Thoracic aorta (tissue), 2 donors: Measurements from ENCODE around the gene TMEM263. TPM values are rescaled to one million over a fixed set of nuclear protein-coding genes. Genes with fewer than 3 reads are reported as not detected.

Source experiments
- ATAC-seq: fragments of 150-250 bp; one replicate; pipeline ENCODE4 v1.8.0; 2017; ENCODE audit warnings: low read depth; ENCODE audit not compliant: insufficient number of reproducible peaks, low FRiP score
- DNase-seq: peaks from one replicate; pipeline ENCODE4 v3.0.0-alpha.2; 2020; ENCODE audit warnings: low spot score
- H3K27ac ChIP-seq, 2 donors: fragments of 200-600 bp; sonication (generic); 1 replicate in 1 of 2; 2 replicates in 1 of 2; pipeline ENCODE4 v1.5.1; 2016; ENCODE audit warnings: mild to moderate bottlenecking in 2 of 2, moderate library complexity in 2 of 2
- H3K27me3 ChIP-seq: fragments of 200-600 bp; sonication (generic); replicated peaks from 2 replicates; pipeline ENCODE4 v1.6.0; 2016; ENCODE audit warnings: mild to moderate bottlenecking; ENCODE audit not compliant: insufficient read depth
- H3K36me3 ChIP-seq: fragments of 200-600 bp; sonication (generic); one replicate; pipeline ENCODE4 v1.5.1; 2016
- H3K4me1 ChIP-seq, 2 donors: fragments of 200-600 bp; sonication (generic); 1 replicate in 1 of 2; 2 replicates in 1 of 2; pipeline versions ENCODE4 v1.5.1 to v1.6.0; 2016; ENCODE audit warnings: low read depth in 2 of 2, mild to moderate bottlenecking in 1 of 2; ENCODE audit not compliant: control insufficient read depth in 1 of 2
- H3K4me3 ChIP-seq: fragments of 200-600 bp; sonication (generic); 2 replicates; pipeline ENCODE4 v1.5.1; 2016; ENCODE audit warnings: mild to moderate bottlenecking
- H3K9me3 ChIP-seq: fragments of 200-600 bp; sonication (generic); 2 replicates; pipeline ENCODE4 v1.5.1; 2016
- total RNA-seq, 2 donors: library from RNA; depleted of rRNA; stranded (reverse); fragments of >200 nt; gene quantifications; one replicate each; pipeline versions ENCODE4 v1.1.0 to v1.2.3, GENCODE V29; 2016
- TF ChIP-seq, protein P1 (sequence below): fragments of 200-600 bp; sonication (generic); IDR thresholded peaks from one replicate; pipeline ENCODE4 v1.5.1; 2019; ENCODE audit warnings: antibody characterized with exemption

The TMEM263 gene
- total RNA-seq, 2 donors from 2014 or later = 32.2 to 57.8 TPM

DNA sequence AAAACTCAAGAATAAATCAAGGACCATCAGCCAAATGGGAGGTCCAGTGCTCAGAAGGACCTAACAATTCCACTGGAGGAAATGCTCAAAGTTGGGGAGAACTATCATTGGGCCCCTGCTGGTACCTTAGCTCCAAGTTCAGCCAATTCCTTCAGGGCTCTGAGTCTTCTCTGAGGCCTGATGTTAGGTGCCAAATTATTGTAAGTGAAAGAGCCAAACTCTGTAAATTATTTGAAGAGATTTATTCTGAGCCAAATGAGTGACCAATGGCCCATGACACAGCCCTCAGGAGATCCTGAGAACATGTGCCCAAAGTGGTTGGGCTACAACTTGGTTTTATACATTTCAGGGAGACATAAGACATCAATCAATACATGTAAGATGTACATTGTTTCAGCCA is 8.2 kb upstream of the TMEM263 start:
- ATAC-seq (no peak), DNase-seq (no peak)
- H3K4me1 ChIP-seq = no peaks in the 10 kb centered on the region
- no peaks in the 10 kb centered on the region for H3K27me3 ChIP-seq
- no peaks in the 10 kb centered on the region for H3K36me3 ChIP-seq
- H3K4me3 ChIP-seq = no peak overlapping the region
- H3K9me3 ChIP-seq = no peaks in the 10 kb centered on the region
- H3K27ac ChIP-seq = no peak overlapping the region
- TF ChIP-seq, protein P1, sequence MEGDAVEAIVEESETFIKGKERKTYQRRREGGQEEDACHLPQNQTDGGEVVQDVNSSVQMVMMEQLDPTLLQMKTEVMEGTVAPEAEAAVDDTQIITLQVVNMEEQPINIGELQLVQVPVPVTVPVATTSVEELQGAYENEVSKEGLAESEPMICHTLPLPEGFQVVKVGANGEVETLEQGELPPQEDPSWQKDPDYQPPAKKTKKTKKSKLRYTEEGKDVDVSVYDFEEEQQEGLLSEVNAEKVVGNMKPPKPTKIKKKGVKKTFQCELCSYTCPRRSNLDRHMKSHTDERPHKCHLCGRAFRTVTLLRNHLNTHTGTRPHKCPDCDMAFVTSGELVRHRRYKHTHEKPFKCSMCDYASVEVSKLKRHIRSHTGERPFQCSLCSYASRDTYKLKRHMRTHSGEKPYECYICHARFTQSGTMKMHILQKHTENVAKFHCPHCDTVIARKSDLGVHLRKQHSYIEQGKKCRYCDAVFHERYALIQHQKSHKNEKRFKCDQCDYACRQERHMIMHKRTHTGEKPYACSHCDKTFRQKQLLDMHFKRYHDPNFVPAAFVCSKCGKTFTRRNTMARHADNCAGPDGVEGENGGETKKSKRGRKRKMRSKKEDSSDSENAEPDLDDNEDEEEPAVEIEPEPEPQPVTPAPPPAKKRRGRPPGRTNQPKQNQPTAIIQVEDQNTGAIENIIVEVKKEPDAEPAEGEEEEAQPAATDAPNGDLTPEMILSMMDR = no peak

DNA sequence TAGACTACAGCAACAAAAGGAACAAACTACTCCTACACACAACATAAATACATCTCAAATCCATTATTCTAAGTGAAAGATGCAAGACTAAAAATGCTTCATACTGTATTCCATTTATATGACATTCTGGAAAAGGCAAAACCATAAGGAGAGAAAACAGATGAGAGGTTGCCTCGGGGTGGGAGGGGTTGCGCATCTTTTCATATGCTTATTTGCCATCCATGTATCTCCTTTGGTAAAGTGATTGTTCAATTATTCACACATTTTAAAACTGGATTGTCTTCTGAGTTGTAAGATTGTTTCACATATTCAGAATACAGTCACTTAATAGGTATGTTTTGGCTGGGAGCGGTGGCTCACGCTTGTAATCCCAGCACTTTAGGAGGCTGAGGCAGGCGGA is 5.1 kb upstream of the TMEM263 start:
- ATAC-seq = no peak
- Histone ChIP-seq H3K36me3 (no peaks in the 10 kb centered on the region), H3K27me3 (no peaks in the 10 kb centered on the region), H3K4me1 (peaks cover 0 to 4% of the 10 kb centered on the region in 2 donors), H3K27ac (no peak overlapping the region), H3K4me3 (no peak overlapping the region), H3K9me3 (no peaks in the 10 kb centered on the region)
- no peak for DNase-seq
- TF ChIP-seq, protein P1 = no peak

DNA sequence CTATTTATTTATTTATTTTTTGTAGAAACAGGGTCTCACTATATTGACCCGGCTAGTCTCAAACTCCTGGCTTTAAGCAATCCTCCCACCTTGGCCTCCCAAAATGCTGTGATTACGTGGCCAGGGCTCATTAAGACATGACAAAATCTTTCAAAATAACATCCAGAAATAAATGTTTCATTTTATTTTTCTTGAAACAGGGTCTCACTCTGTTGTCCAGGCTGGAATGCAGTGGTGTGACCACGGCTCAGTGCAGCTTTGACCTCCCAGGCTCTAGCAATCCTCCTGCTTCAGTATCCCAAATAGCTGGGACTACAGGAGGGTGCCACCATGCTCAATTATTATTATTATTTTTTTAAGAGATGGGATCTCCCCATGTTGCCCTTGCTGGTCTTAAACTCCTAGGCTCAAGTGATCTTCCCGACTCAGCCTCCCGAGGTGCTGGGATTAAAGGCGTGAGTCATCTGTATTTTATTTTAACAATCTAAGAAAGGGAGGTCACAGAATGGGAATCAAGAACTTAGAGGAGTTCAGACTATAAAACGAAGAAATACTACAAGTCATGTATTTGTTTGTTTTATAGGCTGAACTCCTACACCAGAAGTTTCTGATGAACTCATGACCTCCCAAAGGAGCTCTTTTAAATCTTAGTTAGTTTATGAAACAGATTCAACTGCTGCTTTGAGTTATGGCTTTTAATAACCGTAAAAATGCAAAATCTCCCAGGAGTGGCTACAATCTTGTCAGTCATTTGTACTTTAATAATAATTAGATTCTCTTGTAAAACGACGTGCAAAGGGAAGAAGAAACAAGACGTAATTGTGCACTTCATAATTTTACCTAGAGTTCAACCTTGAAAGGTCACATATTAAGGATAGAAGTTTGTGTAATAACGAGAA is 2.1 kb upstream of the TMEM263 start:
- DNase-seq (no peak), ATAC-seq (no peak)
- Histone ChIP-seq H3K27ac (no peak overlapping the region), H3K4me3 (no peak overlapping the region), H3K9me3 (no peaks in the 10 kb centered on the region), H3K27me3 (no peaks in the 10 kb centered on the region), H3K4me1 (peaks cover 11 to 15% of the 10 kb centered on the region in 2 donors), H3K36me3 (no peaks in the 10 kb centered on the region)
- TF ChIP-seq, protein P1 = no peak

DNA sequence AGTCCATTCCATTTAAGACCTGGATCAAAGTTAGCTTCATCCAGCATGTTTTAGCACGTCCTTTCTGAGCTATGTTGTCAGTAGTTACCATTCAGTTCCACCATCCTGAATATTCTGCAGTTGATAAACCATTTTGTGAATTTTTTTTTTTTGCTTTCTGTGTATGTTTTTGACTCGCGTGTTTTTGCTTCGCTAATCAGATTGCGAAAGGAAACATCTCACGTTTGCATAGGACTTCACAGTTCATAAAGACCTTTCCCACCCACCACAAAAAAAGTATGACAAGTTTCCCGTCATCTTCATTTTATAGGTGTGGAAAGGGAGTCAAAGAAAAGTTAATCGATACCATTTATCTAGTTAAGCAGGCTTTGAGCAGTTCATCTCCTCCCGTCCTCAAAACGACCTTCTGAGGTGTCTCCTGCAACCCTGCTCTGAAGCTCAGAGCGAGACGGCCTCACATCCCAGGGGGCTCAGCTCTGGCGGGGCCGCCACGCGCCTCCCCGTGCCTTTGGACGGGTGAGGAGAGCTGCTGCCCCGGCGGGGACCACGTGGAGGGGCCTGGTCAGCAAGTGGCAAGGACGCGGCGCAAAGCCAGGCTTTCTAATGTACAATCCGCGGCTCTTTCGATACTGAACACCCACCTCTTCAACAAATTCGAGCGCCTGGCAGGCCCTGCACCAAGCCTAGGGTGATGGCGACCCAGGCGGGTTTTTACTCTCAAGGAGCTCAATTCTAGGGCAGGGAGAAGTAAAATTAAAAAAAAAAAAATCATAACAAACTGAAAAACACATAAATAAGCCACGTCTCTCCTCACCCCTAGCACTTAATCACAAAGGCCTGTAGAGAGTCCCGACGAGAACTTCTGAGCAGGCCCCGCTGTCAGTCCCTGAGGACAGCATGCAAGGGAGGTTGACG is 988 bp upstream of the TMEM263 start:
- ATAC-seq (no peak), DNase-seq (peak; percentile 10)
- H3K4me1 ChIP-seq = peaks cover 17 to 23% of the 10 kb centered on the region in 2 donors

More for the DNA sequence above, 988 bp upstream of the TMEM263 start:
- H3K27me3 ChIP-seq = no peaks in the 10 kb centered on the region
- TF ChIP-seq, protein P1 = no peak
- H3K36me3 ChIP-seq = no peaks in the 10 kb centered on the region
- peak overlapping the region; percentile 98 for H3K27ac ChIP-seq
- peak overlapping the region; percentile 97 for H3K4me3 ChIP-seq
- H3K9me3 ChIP-seq = no peaks in the 10 kb centered on the region
